GM18519 (cell line): Measurements from ENCODE around the gene SIK2.

Experiments used
- ATAC-seq: cut with Tn5 transposase; IDR thresholded peaks from one replicate; pipeline ENCODE4 v1.9.1; 2021; ENCODE audit warnings: mild to moderate bottlenecking, moderate library complexity; ENCODE audit not compliant: unreplicated experiment, low FRiP score

Gene SIK2

DNA sequence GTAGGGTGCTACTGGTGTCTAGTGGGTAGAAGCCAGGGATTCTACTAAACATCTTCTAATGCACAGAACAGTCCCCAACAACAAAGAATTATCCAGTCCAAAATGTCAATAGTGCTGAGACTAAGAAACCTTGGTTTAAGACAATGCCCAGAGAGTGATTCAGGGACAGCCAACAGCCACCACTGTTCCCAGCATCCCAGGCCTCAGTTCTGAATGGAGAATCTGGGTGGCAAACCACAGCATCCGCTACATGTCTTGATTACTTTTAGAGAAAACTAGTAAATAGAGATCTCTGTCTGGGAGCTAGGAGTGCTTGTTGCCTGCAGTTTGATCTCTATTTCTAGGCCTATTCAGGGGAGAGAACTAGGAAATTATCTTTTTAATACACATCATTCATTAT lies 20.9 kb upstream of the SIK2 start:
- no peak for ATAC-seq

DNA sequence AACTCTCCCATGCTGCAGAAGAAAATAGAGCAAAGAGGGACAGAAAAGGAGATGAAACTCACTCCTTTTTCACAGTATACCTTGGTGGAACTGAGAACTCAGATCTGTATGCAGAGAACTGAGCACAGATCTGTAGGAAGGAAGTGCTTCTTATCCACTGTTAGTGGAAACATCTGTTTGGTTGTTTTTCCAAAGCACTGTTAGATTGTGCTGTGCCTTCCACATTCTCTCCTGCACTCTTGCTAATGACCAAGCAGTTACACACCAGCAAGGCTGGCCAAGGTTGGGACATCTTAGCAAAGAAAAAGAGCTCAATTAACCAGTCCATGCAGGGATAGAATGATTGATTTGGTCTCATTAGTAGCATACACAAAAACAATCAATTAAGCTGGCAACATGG lies 20.1 kb upstream of the SIK2 start:
- ATAC-seq, result no peak

DNA sequence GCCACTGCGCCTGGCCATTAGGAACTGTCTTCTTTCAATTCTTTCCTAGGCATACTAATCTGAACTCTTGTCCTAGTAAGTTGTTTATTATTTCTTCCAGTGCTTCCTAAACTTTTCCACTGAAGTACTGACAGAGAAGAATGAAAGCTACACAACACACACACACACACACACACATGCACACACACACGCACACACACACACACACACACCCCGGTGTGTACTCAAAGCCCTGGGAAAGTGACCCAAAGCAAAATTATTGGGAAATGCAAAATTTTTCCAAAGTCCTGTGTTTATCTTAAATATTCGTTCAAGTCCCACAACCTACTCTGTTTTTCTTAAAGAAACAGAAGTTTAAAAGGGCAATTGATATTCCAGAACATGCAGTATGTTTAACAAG lies 19.4 kb upstream of the SIK2 start:
- no peak for ATAC-seq

DNA sequence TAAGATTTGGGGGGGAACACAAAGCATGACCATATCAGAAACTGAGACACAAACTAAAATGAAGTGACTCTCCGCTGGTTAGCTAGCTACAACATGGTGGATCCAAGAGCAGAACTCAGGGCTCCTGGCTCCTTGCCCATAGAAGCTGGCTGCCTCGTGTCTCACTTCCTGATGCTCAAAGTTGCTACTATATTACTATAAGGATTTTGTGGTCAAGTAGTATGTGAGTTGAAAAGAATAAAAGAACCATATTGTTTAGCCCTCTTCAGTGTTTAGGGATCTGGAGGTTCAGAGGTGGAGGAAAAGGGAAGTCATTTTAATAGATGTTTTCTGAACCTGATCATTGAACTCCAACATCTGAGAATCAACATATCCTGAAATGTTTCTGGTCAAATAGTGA lies 16.9 kb upstream of the SIK2 start:
- no peak for ATAC-seq

DNA sequence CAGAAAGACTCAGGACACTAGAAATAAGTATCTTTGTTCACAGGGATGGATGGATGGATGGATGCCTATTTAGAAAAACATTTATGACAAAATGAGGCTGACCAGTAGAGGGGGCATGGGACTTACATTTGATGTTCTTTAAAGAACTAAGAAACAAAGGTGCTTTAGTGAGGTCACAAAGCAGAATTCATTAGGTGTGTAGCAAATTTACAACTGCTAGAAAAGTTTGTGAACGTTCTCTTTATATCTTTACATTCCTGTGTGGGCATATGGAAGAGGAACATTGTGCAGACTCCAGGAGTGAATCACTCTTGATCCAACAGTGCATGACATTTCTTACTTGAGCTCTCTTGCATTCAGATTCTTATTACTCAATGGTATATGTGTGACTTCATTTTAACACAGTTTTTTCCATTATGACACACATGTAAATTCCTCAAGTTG lies 15.8 kb upstream of the SIK2 start:
- no peak for ATAC-seq

DNA sequence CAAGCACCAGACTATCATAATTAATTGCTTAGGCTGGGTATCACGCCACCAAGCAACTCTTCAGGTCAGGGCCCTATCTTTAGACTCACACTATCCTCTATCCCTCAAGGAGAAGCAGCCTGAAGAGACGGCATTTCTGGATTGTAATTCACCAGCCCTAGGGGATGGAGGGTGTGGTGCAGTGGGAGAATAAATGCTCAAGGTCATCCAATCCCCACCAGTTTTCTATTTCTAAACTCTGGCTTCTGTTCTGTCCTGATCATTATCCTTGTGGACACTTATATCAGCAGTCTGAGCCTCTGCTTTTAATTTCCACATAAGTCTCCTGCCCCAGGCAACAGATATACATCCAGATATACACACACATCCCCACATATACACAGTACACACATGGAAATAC lies 13.1 kb upstream of the SIK2 start:
- ATAC-seq, result no peak

DNA sequence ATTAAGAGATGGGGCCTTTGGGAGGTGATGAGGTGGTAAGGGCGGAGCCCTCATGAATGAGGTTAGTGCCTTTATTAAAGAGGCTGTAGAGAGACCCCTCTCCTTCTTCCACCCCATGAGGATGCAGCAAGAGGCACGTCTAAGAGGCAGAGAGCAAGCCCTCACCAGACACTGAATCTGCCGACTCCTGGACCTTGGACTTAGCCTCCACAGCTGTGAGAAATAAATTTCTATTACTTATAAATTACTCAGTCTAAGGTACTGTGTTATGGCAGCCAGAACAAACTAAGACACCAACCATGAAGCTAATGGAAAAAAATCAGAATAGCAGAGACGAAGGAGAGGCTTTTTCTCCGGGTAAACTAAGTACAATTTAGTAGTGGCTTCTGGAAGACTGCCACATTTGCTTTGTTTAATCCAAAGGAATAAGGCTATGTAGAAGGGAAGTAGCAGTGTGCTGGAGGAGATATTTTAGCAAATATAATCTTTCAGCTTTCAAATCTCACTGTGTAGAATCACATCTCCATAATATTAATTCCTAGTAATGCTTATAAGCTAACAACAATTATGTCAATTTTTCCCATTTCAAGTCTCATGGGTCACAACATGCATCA lies 12.3 kb upstream of the SIK2 start:
- ATAC-seq, result no peak

DNA sequence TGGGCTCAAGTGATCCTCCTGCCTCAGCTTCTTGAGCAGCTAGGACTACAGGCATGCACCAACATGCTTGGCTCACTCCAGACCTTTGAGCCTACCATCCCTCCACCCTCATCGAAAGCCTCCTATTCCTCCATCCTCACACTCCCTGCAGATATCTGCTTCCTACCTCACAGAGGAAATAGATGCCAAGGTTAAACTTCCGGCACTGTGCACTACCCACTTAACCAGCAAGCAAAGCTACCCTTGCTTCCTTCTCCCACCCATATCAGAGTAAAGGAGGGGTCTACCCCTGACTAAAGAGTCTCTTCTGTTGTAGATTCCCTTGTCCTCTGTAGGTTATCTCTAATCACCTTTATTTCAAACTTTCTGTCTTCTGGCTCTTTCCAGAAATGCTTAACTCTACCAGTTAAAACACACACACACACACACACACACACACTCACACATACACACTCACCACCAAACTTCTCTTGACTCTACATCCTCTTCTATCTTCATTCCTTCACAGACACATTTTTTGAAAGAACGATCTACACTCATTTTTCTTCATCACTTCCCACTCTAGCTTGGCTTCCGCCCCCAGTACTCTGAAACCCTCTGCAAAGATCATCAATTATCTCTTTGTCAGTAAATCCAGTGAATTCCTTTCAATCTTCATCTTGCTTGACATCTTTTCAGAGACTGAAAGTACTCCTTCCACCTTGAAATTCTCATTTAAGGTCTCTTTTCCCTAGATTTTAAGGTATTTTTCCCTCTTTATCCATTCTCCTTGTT lies 10.9 kb upstream of the SIK2 start:
- no peak for ATAC-seq

DNA sequence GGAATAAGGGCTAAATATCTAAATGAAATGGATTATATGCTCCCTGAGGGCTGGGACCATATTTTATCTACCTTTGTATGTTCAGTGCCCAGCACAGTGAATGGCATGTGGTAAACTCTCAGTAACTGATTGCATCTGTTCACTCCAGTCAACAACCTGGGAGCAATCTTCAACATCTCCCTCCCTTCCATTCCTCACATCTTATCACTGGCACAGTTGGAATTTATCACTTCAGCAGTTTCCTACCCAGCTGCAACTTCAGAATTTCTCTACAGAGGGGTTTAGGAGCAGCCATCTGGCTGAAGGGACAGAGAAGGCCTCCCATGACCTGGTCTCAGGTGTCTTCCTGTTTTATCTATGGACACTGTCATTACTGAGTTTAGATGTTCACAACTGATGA lies 9.8 kb upstream of the SIK2 start:
- ATAC-seq, result no peak

DNA sequence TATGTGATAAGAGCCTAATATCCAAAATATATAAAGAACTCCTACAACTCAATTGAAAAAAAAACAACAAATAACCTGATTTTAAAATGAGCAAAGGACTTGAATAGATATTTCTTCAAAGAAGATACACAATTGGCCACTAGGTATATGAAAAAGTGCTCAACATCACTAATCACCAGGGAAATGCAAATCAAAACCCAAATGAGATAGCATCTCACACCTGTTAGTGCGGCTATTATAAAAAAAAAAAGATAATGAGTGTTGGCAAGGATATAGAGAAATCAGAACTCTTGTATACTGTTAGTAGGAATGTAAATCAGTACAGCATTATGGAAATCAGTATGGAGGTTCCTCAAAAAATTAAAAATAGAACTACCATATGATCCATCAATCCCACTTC lies 5.9 kb upstream of the SIK2 start:
- ATAC-seq, result no peak

DNA sequence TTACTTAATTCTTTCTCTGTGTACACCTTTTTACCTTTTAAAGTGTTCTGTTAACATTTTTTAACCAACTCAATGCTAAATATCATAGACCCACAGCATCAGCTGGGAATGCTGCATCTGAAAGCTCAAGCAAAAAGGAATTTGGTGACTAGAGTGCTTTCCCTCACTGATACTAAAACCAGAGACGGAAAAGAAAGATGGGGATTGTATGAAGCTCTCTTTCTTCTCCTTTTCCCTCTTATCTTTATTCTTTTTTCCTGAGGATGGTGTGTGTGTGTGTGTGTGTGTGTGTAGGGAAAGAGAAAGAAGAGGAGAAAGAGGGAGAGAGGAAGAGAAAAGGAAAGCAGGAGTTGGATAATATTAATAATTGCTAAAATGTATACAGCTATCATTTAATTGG lies 4.1 kb upstream of the SIK2 start:
- ATAC-seq, result no peak

DNA sequence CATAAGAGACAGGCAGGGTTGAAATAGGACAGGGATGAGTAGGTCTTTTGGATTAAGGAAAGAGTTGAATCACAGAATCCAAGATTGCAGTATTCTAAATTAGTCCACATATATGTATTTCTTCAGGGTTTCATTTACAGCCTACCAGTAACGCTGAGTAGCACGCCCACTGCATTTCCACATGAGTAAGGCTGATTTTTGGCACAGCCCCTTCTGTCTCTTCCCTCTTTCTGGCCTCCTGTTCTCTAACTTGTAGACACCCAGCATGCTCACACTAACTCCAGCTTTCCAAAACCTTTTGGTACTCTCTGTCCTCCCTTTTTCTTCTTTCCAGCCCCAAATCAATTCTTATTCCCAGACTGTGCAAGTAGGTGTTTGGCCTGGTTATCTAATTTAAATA lies 3.7 kb upstream of the SIK2 start:
- no peak for ATAC-seq

DNA sequence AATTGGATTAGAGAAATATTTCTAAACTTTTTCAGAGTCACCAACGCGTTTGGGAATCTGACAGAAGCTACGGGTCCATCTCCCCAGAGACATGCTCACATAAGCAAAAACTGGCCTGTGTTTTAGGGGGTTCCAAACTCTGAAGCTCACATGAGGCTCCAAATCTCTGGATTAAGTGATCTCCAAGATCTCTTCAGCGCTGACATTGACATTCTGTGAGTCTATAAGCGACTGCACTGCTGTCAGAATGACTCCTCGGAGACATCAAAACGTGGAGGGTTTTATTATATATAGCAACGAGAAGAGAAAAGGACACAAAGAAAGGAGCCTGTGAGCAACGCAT lies 642 bp upstream of the SIK2 start:
- ATAC-seq, result no peak

DNA sequence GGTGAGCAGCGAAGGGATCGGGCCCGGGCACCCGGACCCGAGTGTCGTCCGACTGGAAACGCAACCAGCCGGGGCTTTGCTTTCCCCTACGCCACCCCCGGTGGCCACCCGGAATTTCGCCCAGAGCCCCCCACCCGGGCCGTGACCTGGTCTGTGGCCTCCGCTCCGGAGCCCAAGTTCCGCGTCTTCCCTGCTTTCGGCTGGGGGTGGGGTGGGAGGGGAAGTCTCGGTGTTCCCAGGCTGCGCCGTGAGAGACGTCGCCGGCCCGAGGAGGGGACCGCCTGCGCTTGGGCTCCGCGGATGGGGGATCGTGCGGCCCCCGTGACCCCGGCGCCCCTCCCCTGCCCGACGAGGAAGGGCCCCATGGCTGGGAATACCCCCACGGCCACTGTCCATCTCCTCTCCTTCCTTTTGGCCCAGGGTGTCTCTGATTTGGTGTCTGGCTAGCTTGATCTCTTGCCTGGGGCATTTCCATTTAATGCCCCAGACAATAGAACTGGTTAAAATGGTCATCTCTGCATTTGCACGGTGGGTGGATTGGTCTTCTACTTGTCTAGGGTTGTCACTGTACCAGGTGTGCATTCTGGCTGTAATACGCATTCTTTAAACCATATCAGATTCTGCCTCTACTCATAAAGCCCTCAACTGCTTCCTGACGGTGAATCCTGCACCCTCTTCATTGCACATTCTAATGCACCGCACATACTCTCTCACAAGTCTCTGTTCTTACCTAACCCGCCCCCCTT lies 789 bp downstream of the SIK2 start:
- ATAC-seq, result no peak

DNA sequence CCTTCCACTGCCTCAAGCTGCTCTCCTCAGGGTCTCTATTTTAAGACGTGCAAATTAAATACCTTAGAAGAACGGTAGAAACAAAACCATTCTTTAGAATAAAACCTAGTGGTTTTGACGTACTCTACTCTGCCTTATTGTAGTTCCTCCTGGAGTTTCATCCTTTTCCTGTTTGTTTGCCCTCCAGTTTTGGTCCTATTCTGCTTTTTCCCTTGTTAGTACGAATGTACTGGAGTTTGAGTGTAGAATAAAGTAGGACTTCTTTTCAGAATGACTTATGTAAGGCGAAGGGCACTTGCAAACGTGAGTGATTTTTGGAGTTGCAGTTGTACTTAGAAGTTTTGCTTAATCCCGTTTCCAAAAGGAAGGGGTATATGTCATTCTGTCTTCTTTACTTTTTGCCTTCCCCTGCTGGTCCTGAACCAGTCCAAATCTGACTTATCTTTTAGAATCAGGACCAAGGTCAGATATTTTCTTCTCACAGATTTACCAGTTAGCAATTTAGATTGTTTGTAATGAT lies 1.4 kb downstream of the SIK2 start:
- no peak for ATAC-seq

DNA sequence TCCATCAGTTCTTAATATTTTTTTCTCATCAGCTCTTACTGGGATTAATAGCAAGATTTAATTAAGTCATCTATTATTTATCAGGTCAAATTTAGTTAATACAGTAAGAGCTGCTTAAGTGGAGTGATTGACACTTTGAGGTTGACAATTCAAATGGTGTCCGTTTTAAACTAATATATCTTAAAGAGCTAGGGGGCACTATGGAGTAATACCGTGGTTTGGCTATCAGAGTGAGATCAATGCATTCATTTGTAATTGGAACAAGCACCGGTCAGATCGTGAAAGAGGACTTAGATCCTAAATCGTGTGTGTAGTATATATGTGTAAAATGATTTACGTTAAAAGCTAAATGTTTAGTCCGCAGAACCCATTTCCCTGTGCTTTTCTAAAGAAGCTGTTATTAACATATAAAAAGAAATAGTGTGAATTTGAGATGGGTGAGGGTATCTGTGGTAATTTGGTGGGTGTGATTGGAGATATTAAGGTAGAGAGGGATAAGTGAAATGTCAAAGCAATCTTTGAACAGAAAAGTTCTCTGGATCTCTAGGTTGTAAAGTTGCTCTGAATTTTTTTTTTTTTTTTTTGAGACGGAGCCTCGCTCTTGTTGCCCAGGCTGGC lies 2.3 kb downstream of the SIK2 start:
- ATAC-seq, result no peak

DNA sequence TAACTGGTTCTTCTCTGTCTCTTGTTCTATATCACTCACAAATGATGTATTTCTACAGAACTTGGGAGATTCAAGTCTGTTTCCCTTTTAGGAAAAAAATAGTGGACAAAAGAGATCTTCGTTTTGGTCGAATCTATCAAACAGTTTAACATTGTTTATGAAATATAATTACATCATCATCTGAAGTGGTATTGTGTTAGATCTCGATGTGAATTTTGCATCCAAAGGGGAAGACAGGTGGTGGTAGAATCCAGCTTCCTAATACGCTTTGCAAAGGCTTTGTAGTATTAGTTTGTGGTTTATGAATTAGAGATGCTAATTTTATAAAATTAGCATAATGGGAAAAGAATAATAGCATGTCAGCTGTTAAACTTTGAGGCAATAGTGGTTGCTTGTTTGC lies 3.4 kb downstream of the SIK2 start:
- ATAC-seq, result no peak

DNA sequence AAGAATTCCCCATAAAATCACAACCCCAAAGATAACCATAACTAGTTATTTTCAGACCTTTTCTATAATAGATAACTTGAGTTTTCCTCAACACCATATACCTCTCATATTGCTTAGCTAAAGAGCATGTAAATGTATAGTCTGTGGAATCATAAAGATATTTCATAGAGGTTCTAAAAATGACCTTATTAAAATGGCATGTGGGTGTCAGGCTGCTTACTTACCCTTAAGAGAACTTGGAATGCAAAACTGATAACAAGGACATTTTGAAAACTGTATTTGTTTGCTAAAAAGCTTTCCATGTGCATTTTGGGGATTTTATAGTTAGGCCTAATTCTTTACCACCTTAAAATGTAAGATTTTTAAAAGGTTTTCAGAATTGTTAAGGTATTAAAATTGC lies 4.7 kb downstream of the SIK2 start:
- no peak for ATAC-seq

DNA sequence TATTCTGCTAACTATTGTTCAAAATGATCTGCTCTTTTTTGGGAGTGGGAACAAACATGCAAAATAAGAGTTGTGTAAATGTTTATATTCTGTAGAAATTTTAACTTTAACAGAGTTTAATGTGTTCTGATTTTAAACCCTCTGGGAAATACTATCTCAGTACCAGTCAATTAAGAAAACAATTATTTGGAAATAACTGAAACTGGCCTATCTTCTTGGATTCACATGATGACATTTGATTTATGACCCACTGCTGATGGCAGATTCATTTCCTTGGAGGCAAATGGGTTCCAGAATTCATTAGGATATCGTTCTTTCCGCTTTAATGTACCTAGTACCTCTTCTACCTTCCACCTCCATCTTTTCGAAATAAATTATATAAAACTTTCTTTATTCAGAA lies 5.5 kb downstream of the SIK2 start:
- ATAC-seq, result no peak

DNA sequence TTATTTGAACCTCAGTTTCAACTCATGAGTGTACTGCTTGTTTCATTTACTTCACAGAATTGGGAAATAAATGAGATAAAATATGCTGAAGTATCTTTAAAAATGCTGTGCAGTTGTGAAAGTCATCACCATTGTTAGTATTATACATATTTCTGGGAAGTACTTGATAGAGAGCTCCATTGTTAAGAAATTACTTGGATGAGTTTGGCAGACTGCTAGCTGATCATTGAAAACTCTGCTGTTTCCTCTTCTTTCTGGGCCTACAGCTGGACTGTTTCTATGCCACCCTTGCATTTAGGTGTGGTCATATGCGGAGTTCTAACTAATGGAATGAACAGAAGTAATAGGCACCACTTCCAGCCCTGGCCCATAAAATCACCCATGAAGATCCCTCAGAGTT lies 10.0 kb downstream of the SIK2 start:
- no peak for ATAC-seq

DNA sequence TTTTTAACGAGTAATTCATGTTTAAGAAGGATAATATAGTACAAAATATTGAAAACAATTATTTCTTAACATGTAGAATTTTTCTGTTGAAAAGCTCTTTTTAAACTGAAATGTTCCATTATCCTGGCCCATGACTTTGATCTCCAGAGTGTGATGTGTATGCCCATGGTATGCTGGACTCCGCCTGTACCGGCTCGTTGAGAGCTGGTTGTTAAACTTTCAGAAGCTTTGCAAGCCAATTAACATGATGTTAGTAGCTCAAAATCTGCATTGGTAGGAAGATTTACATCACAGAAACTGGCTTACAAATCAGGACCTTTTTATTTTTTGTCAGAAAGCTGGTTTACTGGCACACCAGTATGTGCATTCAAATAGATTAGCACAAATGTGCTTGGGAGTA lies 15.0 kb downstream of the SIK2 start:
- no peak for ATAC-seq
